ENCODE data around the gene SEC14L3.
A peak's percentile ranks its signal among the peaks of the same experiment; 100 is the strongest.

SEC14L3 gene

DNA sequence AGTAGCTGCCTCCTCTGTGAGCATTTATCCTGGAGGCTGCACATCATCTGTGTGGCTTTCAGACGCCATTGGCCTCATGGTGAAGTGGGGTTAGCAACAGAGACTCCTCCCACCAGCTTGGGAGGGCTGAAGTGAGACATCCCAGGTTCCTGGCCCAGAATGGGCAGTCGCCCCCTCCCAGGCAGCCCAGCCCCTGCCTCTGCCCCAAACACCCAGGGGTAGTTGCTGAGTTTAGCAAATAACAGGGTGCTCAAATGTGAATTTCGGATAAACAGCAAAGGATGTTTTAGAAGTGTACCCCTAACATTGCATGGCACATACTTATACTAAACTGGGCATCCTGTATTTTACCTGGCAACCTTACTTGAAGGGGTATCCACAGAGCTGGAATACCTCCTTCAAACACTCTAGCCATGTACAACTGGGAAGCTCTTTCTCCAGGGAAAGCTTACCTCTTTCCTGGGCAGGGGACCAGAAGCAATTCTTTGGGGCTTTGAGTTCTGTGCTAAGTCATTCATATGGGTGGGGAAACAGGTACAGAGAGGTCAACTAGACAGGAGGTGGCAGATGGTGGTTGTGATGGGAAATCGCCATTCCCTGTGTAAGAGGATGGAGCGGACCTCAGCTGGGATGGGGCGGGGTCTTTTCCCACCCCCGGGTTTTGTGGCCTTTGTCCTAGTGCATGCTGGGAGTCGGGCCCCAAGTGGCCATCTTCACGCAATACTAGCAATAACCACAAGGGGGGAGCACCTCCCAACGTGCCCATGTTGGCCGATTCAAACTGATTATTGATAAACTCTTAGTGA lies 27.0 kb downstream of the SEC14L3 start:
- TF ChIP-seq, protein P1, sequence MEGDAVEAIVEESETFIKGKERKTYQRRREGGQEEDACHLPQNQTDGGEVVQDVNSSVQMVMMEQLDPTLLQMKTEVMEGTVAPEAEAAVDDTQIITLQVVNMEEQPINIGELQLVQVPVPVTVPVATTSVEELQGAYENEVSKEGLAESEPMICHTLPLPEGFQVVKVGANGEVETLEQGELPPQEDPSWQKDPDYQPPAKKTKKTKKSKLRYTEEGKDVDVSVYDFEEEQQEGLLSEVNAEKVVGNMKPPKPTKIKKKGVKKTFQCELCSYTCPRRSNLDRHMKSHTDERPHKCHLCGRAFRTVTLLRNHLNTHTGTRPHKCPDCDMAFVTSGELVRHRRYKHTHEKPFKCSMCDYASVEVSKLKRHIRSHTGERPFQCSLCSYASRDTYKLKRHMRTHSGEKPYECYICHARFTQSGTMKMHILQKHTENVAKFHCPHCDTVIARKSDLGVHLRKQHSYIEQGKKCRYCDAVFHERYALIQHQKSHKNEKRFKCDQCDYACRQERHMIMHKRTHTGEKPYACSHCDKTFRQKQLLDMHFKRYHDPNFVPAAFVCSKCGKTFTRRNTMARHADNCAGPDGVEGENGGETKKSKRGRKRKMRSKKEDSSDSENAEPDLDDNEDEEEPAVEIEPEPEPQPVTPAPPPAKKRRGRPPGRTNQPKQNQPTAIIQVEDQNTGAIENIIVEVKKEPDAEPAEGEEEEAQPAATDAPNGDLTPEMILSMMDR (IDR thresholded peaks at IDR 0.05) = peak; percentile 50
- Histone ChIP-seq H3K4me3 (no peak overlapping the region), H3K27ac (no peak overlapping the region)
- no peak for DNase-seq (ENCODE audit: low spot score)

DNA sequence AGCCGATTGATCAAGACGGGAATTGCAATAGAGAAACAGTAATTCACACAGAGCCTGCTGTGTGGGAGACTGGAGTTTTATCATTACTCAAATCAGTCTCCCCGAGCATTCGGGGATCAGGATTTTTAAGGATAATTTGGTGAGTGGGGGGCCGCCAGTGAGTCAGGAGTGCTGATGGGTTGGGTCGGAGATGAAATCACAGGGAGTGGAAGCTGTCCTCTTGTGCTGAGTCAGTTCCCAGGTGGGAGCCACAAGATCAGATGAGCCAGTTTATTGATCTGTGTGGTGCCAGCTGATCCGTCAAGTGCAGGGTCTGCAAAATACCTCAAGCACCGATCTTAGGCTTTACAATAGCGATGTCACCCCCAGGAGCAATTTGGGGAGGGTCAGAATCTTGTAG lies 30.7 kb downstream of the SEC14L3 start:
- DNase-seq (ENCODE audit: low spot score) = no peak
- TF ChIP-seq, protein P1 (IDR thresholded peaks at IDR 0.05) = no peak

DNA sequence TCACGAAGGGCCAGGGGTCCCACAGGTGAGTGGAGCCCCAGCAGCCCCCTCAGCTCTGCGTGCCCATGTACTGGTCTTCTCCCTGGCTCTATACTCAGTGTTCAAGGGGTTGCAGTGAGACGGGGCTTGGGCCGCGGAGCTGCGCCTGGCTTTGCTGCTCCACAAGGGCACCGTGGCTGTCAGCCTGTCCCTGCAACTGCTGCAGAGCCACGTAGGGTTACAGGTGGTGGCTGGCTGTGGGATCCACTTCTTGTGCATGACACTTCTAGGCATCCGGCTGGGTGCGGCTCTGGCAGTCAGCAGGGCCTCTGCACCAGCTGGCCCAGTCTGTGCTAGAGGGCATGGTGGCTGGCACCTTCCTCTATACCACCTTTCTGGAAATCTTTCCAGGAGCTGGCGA lies 32.0 kb downstream of the SEC14L3 start:
- DNase-seq (ENCODE audit: low spot score) = no peak
- no peak overlapping the region for H3K27ac ChIP-seq
- H3K4me3 ChIP-seq = no peak overlapping the region
- TF ChIP-seq, protein P1 (IDR thresholded peaks at IDR 0.05) = no peak

More for the DNA sequence above, 30.7 kb downstream of the SEC14L3 start:
- no peak overlapping the region for H3K4me3 ChIP-seq
- no peak overlapping the region for H3K27ac ChIP-seq

DNA sequence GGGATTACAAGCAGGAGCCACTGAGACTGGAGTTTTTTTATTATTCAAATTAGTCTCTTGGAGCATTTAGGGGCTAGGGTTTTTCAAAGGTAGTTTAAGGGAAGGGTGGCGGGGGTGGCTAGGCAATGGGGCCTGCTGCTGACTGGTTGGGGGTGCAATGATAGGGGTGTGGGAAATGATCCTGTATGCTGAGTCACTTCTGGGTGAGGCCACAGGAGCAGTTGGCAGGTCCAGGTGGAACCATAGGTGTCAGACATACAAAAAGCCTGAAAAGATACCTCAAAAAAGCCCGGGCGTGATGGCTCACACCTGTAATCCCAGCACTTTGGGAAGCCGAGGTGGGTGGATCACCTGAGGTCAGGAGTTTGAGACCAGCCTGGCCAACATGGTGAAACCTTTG lies 32.6 kb downstream of the SEC14L3 start:
- no peak for DNase-seq (ENCODE audit: low spot score)
- TF ChIP-seq, protein P1 (IDR thresholded peaks at IDR 0.05) = no peak
- Histone ChIP-seq H3K4me3 (no peak overlapping the region), H3K27ac (no peak overlapping the region)

DNA sequence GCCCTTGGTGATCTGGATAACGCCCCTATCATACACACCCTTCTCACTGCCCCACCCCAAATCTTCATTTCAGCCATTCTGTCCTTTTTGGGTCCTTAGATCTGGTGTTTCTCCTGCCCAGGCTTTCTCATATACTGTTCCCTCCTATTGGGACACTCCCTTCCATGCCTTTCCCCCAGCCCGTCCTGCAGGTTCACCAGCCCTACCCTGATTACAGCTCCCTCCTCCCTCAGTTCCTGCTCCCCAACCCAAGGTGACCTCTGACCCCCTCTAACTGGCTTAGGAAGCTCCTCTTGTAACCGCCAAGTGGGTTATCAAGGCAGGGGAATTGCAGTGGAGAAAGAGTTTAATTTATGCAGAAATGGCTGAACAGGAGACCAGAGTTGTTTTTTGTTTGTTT lies 33.3 kb downstream of the SEC14L3 start:
- TF ChIP-seq, protein P1 (IDR thresholded peaks at IDR 0.05) = no peak
- Histone ChIP-seq H3K27ac (no peak overlapping the region), H3K4me3 (no peak overlapping the region)
- DNase-seq (ENCODE audit: low spot score) = no peak

DNA sequence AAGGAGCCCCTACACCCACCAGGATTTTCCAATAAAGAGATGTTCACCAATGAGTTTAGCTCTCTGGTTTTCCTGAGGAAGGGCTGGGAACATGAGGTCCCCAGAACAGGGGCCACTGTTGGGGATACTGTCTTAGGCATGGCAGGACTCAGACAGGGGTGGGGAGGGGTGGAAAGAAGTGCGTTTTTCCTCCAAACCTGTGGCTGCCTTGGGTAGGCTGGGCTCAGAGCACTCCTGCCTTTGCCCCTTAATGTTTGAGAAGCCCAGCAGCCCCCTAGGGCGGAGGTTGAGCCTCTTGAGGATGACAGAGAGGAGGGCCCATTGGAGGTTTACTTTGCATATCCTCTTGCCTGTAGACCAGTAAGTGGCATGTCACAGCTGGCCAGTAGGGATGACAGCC lies 35.6 kb downstream of the SEC14L3 start:
- Histone ChIP-seq H3K4me3 (no peak overlapping the region), H3K27ac (no peak overlapping the region)
- TF ChIP-seq, protein P1 (IDR thresholded peaks at IDR 0.05) = no peak
- no peak for DNase-seq (ENCODE audit: low spot score)

DNA sequence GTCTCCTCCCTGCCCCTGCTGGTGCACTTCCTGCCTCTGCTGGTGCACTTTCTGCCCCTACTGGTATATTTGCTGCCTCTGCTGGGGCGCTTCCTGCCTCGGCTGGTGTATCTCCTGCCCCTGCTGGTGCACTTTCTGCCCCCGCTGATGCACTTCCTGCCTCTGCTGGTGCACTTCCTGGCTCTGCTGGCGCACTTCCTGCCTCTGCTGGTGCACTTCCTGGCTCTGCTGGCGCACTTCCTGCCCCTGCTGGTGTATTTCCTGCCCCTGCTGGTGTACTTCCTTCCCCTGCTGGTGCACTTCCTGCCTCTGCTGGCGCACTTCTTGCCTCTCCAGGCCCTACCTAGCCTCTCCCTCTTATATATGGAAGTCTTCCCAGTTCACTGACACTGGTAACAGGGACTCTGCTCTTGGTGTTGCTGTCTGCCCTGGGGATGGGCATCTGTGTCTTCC lies 36.1 kb downstream of the SEC14L3 start:
- TF ChIP-seq, protein P1 (IDR thresholded peaks at IDR 0.05) = no peak
- DNase-seq (ENCODE audit: low spot score) = no peak
- H3K27ac ChIP-seq = peak overlapping the region in 1 of 2 donors; percentile 5
- H3K4me3 ChIP-seq = no peak overlapping the region

All from coronary artery (tissue), 2 donors.